Activated CD4-positive, CD25-positive, alpha-beta regulatory T cell (primary cell): ENCODE results near the gene LRRC59.
A peak's percentile ranks its signal among the peaks of the same experiment; 100 is the strongest.
"Not testable (repeated sequence)": the region's sequence is repeated elsewhere in the genome, so short reads cannot be mapped to it uniquely, and the experiment has no call there.

Experiments used
- DNase-seq, 4 experiments: peaks; one replicate each; lab custom pipeline; 2025; lab: John Stamatoyannopoulos, UW

The LRRC59 gene

GRCh38 chr17:50397111-50397918 lies at the start of gene LRRC59:
LRRC59 (minus strand) TSS chr17:50397523; CDS start chr17:50397317, 206 bp downstream.
- DNase-seq: peak; percentile 82 to 90 (median 87)

DNA sequence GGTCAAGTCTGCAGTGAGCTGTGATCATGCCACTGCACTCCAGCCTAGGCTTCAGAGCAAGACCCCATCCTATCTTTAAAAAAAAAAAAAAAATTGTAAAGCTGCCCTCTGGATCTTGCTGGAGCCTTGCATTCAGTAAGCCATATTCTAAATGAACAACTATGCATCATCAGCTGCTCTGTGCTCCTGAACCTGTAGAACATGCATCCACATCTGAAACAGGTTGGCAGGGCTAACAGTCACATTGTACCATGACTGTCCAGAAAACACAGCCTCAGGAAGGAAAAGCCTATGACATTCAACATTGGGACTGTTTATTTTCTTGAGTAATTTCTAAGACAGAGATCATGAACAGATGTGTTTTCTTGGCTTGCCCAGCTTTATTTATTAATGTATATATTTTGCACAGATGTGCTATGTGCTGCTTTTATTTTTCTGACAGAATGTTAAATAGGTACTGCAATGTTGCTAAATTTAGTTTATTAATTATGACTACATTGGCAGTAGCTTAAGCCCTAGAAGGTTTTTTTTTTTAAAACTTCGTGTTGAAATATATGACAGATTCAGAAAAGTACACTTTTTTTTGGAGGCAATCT lies 48.5 kb upstream of the LRRC59 start:
- no peak for DNase-seq

GRCh38 chr17:50444841-50445715 lies 47.8 kb upstream of the LRRC59 start:
- no peak for DNase-seq

DNA sequence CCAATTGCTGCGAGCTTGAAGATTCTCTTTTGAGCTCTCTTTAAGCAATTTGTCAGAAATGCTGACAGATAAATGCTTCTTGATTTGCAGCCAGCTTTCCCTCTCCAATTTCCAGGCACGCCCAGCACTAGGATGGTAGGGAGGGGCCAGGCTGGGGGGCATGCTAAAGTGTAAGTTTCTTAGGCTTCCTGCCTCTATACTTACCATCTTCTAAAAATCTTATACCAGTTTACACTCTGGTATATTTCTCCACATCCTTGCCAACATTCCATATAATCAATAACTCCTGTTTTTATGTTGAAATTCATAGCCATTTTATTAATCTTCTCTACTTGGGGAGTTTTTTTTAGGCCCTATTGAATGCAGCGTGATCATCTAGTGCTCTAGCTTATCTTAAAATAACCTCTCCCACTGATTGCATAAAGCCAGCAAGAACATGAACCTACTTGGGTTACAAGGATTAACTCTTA lies 46.2 kb upstream of the LRRC59 start:
- no peak for DNase-seq

DNA sequence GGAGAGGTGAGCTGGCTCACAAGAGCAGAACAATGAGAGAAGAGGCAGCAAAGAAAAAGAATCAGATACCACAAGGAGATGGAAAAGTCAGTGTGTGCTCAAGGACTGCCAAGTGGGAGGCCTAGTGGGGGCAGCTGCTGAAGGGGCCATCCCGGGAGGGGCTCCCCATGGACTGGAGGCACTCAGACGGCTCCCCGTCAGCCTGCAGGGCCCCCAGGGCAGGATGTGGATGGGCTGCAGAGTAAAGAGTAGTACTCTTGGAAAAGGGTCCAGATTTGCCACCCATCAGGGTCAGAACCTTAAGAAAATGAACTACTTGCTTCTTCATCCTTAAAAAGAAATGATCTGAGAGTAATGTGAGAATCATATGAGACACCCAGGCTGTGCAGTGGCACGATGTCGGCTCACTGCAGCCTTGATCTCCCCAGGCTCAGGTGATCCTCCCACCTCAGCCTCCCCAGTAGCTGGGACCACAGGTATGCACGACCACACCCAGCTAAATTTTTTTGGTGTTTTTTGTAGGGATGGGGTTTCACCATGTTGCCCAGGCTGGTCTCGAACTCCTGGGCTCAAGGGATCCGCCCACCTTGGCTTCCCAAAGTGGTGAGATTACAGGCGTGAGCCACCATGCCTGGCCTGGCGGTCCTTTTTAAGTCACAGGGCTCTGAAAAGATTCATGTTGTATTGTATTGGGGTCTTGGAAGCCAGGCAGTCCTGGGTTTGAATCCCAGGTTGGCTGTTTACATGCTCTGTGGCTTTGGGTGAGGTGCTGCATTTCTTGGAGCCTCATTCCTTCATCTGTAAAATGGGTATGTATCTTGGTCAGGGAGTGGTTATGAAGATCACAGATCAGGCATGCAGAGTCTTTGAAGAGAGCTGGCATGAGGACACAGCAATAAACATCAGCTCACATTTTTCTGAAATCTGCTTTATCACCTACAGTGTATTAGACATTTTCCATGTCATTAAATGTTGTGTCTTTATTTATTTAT lies 43.8 kb upstream of the LRRC59 start:
- no peak for DNase-seq

DNA sequence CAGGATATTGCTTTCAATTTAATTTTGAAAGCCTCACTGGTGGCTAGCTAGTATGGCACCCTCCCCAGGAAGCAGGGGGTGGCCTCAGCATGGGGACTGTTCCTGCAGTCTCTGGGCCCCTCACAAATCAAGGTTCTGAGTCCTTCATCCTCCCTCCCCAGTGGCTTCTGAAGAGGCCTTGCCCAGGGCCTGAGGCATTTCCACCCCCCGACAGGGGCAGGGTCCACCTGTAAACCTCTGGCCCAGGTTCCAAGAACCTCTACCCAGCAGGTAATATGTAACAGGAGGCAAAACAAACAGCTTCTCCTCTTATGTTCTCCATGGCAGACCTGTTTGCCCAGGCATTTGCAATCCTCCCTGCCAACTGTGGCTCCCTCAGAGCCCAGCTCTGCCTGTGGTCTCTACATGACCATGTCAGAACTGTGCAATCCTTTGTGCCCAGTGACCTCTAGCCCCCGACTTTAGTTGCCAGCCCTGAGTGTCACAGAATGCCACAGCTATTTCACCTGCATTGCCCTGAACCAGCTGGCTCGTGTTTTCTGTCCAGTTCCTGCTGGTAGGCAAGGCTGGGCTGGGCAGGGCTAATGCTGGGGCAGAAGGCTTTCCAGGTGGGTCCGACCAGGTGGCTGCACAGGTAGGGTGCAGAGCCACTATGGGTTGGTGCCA lies 43.0 kb upstream of the LRRC59 start:
- DNase-seq: no peak

DNA sequence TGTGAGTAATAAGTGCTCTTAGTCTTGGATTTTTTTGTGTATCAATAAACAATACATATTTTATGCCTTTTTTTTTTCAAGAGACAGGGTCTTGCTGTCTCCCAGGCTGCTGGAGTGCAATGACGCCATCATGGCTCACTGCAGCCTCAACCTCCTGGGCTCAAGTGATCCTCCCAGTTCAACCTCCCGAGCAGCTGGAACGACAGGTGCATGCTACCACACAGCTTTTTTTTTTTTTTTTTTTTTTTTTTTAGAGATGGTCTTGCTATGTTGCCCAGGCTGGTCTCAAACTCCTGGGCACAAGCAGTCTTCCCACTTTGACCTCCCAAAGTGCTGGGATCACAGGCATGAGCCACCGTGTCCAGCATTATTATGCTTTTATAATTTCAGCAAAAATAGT lies 41.7 kb upstream of the LRRC59 start:
- no peak for DNase-seq

DNA sequence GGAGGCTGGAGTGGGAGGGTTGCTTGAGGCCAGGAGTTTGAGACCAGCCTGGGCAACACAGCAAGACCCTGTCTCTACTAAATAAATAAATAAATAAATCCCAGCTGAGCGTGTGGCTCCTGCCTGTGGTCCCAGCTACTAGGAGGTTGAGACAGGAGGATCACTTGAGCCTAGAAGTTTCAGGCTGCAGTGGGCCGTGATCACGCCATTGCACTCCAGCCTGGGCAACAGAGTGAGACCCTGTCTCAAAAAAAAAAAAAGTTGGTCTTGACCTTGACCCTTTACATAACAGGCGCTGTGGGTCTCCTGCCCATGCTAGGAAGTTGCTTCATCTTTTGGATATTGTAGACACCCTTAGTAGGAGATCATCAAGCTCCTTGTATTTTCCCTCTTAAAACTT lies 40.1 kb upstream of the LRRC59 start:
- no peak for DNase-seq

DNA sequence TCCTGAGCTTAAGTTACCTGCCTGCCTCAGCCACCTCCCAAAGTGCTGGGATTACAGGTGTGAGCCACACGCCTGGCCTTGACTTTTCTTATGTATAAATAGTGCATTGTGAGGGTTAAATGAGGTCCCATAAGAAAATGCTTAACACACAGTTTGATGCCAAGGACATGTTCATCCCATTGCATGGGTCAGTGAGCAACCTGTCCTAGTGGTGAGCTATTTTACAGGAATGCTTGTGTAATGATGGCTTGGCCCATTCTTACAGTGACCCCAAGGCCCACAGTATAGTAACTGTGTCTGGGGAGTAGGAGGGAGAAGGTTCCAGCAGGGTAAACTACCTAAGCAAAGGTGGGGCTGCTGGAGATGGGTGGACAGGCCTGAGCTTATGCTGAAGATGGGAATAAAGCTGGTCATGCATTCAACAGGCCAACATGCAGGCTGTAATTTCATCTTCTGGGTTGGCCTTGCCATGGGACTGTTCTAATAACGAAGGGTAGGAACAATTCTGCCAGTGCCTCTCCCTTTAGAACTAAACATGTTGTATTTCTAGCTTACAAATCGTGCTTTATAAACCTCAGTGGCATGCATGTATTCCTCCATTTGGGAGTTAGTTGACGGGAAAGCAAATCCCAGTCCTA lies 34.9 kb upstream of the LRRC59 start:
- no peak for DNase-seq

DNA sequence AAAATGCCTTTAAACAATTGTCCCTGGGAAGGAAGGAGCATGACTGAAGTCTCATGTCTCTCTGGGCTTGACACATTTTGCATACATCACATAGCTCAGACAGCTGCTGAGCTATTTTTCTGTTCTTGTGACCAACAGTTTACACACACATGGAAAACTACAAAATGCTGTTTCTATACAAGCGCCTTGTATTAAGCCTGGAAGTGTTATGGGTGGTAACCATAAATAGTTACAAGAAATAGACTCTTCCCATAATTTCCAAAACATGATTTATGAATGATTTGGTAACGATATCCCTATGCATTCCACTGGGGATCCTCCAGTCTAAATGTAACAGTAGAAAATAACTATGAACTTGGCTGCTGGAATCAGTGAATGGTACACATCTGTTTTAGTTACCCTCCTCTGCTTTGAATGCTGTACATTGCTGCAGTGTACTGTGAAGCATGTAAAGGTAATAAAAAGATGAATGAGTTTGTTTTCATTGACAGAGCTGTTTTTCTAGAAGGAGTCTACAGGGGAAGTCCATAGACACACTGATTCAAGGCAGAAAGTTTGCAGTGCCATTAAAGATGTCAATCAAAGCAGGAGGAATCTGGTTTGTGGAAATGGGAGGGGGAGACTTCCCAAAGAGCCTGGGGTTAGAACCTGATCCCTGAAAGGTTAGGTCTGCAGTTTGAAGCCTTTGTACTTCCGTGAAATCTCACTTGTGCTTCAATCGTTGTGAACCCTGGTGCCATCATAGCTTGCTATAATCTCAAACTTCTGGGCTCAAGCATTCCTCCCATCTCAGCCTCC lies 33.7 kb upstream of the LRRC59 start:
- DNase-seq: no peak

DNA sequence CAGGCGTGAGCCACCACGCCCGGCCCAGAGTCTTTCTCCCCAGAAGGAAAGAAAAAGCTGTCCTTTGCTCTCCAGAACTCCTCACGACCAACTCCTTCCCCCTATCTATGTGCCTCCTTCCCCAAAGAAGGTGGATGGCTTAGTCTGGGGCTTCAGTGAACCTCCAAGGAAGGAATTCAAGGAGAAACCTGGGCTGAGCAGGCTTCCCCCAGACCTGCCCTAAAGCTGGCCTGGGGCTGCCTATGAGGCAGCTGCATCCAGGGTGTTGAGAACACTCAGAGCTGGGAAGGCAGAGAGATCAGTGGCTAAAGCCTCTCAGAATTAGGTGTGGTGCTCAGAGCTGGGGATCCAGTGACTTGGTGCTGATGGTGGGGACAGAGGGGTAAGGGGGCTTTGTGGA lies 32.5 kb upstream of the LRRC59 start:
- no peak for DNase-seq

DNA sequence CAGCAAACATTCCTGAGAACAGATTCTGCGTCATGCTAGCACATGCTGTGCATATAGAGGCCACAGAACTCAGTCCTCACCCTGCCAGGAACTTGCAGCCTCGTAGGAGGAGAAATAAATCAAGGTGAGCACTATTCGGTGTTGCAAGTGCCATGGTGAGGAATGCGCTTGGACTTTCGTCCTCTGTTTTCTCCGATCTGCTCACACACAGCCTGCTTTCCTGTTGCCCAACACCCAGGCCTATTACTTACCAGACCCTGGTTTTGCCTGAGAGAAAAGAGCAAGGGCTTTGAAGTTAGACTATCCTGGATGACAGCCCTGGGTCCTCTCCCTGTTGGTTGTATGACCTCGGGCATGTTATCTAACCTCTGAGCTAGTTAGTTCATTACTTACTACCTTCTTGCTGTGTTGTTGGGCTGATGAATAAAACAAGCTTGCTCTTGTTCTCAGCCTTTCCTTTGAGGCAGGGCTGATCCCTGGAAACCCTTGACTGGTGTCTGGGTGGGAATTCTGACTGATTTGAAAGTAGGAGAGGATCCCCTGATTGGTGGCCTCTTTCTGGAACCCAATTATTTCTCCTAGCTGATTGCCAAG lies 31.6 kb upstream of the LRRC59 start:
- DNase-seq: no peak

DNA sequence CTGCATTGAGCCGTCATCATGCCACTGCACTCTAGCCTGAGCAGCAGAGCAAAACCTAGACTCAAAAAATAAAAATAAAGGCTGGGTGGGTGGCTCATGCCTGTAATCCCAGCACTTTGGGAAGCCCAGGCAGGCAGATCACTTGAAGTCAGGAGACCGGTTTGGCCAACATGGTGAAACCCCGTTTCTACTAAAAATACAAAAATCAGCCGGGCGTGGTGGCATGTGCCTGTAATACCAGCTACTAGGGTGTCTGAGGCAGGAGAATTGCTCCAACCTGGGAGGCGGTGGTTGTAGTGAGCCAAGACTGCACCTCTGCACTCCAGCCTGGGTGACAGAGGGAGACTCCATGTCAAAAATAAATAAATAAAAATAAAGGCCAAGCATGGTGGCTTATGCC lies 30.8 kb upstream of the LRRC59 start:
- DNase-seq: not testable (repeated sequence)

- DNase-seq: no peak
Measured at GRCh38 chr17:50426814-50427787, 29.8 kb upstream of the LRRC59 start.

DNA sequence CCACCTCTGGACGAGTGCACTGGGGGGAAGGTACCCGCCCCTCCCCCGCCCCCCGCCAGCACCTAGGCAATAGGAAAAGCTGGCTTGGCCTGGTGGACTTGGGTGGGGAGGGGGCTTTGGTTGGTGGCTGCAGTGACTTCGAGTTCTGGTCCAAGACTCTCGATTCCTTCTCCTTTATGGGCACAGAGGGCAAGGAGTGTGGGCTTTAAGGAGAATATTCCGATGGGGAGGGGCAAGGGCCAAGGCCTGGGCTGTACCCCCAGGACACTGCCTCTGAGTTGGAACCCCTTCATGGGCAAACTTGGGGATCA lies 29.1 kb upstream of the LRRC59 start:
- no peak for DNase-seq

DNA sequence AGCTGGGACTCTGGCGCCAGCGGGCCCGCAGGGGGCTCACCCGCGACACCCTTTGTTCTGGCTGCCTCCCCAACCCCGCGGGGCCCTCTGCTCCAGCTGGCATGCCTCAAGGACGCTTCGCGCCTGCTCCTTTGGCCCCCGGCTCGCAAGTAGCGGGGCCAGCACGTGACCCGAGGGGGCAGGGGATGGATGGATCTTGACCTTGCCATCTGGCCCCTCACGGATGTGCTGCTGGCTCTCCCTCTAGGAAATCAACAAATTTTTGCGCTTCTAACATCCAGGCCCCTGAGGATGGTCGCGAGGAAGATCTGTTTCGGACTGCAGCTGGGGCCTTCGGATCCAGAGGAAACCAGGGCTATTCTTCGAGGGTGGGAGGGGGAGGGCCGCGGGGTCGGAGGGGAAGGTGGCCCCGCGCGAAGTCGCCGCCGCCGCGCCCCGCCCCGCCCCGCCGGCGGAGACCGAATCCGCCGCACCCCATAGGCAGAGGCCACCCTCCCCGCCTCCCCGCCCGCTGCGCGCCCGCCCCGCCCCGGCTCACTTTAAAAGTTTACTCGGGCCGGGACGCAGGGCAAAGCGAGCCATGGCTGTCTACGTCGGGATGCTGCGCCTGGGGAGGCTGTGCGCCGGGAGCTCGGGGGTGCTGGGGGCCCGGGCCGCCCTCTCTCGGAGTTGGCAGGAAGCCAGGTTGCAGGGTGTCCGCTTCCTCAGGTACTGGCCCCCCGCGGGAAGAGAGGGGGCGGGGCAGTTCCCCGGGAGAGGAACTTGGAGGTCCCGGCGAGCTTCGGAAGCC lies 28.6 kb upstream of the LRRC59 start, which contains the start of gene ACSF2:
Gene ACSF2, plus strand, starts transcription at position 537 of the 790 bp plus-strand sequence. Its CDS starts 44 bp downstream, at position 581.
- DNase-seq: peak; percentile 43 to 61 (median 48)
